Hepatocyte (in vitro differentiated cells): ENCODE data around the gene RTF1. TPM values are rescaled to one million over a fixed set of nuclear protein-coding genes. Genes with fewer than 3 reads are reported as not detected.

Experiments
- DNase-seq: peaks from one replicate; pipeline ENCODE4 v3.0.0-alpha.2; 2016; ENCODE audit warnings: low spot score
- H2AFZ ChIP-seq: fragments of 200-600 bp; sonication (generic); 2 replicates; pipeline ENCODE4 v1.6.0; 2016; ENCODE audit warnings: antibody characterized with exemption, mild to moderate bottlenecking
- H3K27ac ChIP-seq: fragments of 200-600 bp; sonication (generic); 2 replicates; pipeline ENCODE4 v1.5.1; 2016; ENCODE audit warnings: mild to moderate bottlenecking
- H3K27me3 ChIP-seq: fragments of 200-600 bp; sonication (generic); 2 replicates; pipeline ENCODE4 v1.6.1; 2016
- H3K36me3 ChIP-seq: fragments of 200-600 bp; sonication (generic); replicated peaks from 2 replicates; pipeline ENCODE4 v1.5.1; 2016; ENCODE audit warnings: low read depth; ENCODE audit not compliant: insufficient read depth
- H3K4me1 ChIP-seq: fragments of 200-600 bp; sonication (generic); 2 replicates; pipeline ENCODE4 v1.5.1; 2016; ENCODE audit warnings: mild to moderate bottlenecking, moderate library complexity; ENCODE audit not compliant: insufficient read depth
- H3K4me2 ChIP-seq: fragments of 200-600 bp; sonication (generic); 2 replicates; pipeline ENCODE4 v1.6.0; 2016
- H3K4me3 ChIP-seq: fragments of 200-600 bp; sonication (generic); 2 replicates; pipeline ENCODE4 v1.5.1; 2016; ENCODE audit warnings: mild to moderate bottlenecking
- H3K79me2 ChIP-seq: fragments of 200-600 bp; sonication (generic); 2 replicates; pipeline ENCODE4 v1.6.0; 2017; ENCODE audit warnings: mild to moderate bottlenecking
- H3K9me2 ChIP-seq: fragments of 200-600 bp; sonication (generic); replicated peaks from 2 replicates; pipeline ENCODE4 v1.6.0; 2017; ENCODE audit warnings: mild to moderate bottlenecking; ENCODE audit not compliant: insufficient read depth
- H3K9me3 ChIP-seq: fragments of 200-600 bp; sonication (generic); 2 replicates; pipeline ENCODE4 v1.5.1; 2016; ENCODE audit warnings: low read depth, mild to moderate bottlenecking
- H4K20me1 ChIP-seq: fragments of 200-600 bp; sonication (generic); 2 replicates; pipeline ENCODE4 v1.6.0; 2016; ENCODE audit warnings: mild to moderate bottlenecking; ENCODE audit not compliant: insufficient read depth, poor library complexity, severe bottlenecking
- CTCF ChIP-seq: fragments of 200-600 bp; sonication (generic); IDR thresholded peaks from 2 replicates; pipeline ENCODE4 v1.5.1; 2016; ENCODE audit warnings: antibody characterized with exemption, mild to moderate bottlenecking; ENCODE audit not compliant: poor library complexity
- EZH2 ChIP-seq: fragments of 200-600 bp; sonication (generic); IDR thresholded peaks from 2 replicates; pipeline ENCODE4 v1.6.1; 2016; ENCODE audit warnings: antibody characterized with exemption, mild to moderate bottlenecking, borderline replicate concordance
- EZH2phosphoT487 ChIP-seq: fragments of 200-600 bp; sonication (generic); IDR thresholded peaks from one replicate; pipeline ENCODE4 v1.6.1; 2018; ENCODE audit warnings: antibody characterized with exemption, mild to moderate bottlenecking, low read depth, moderate library complexity; ENCODE audit not compliant: unreplicated experiment, severe bottlenecking
- WGBS: methylation state at CpG from one replicate; pipeline ENCODE4 v1.1.6; 2016; ENCODE audit warnings: low lambda C conversion rate; ENCODE audit errors: missing lambda C conversion rate; 5-methylcytosine and 5-hydroxymethylcytosine counted together
- polyA plus RNA-seq: library from polyadenylated mRNA; unstranded; fragments of >200 nt; fragmentation: Nextera tagmentation; extraction: Ambion mirVana; gene quantifications from 2 replicates; pipeline ENCODE4 v1.2.1, GENCODE V29; 2016
- total RNA-seq: library from RNA; depleted of rRNA; stranded (reverse); fragments of >200 nt; gene quantifications from 2 replicates; pipeline ENCODE4 v1.2.3, GENCODE V29; 2014

Gene RTF1
- total and polyA plus RNA-seq, 2 experiments from 2014 or later = 34.1 to 73.4 TPM

DNA sequence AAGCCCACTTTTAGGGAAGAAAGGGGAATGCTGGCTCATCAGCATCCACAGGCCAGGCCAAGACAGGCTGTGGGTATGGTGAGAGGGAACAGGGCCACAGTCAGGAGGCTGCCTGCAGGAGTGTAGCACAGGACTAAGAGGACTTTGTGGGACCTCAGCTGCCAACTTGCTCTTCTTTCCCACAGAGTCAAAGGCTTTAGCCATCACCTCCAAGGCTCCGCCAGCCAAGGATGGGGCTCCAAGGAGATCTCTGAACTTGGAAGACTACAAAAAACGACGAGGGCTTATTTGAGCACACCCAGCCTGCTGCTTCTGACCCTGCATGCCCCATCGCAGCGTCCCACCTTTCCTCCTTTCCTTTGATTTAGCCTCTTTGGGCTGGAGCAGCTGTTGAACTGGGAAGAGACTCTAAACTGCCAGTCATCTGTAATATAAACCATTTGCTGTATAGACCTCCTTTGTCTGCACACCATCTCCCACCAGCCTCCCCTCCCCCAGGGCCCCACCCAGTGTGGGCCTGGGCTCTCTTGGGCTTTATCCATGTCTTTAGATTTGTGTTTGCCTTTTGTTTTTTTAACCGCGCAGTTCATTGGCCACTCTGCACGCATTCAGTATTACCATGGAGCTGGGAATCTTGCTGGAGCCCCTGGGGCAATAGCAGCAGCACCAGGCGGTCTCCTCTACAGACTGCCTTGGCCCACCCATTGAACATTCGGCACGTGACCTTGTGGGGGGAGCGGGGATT is 63.7 kb downstream of the RTF1 start:
- Histone ChIP-seq H3K4me3 (no peak overlapping the region), H3K79me2 (no peaks in the 10 kb centered on the region), H3K27me3 (no peaks in the 10 kb centered on the region), H3K9me3 (no peaks in the 10 kb centered on the region), H3K9me2 (no peaks in the 10 kb centered on the region), H3K36me3 (peaks cover 5% of the 10 kb centered on the region), H2AFZ (no peak overlapping the region), H3K4me2 (no peak overlapping the region), H3K4me1 (peaks cover 30% of the 10 kb centered on the region), H3K27ac (no peak overlapping the region), H4K20me1 (no peaks in the 10 kb centered on the region)
- TF ChIP-seq EZH2 (no peak), EZH2phosphoT487 (no peak)
- DNase-seq = no peak
- 95% methylated on average over 12 of the region's 12 CpGs for WGBS

DNA sequence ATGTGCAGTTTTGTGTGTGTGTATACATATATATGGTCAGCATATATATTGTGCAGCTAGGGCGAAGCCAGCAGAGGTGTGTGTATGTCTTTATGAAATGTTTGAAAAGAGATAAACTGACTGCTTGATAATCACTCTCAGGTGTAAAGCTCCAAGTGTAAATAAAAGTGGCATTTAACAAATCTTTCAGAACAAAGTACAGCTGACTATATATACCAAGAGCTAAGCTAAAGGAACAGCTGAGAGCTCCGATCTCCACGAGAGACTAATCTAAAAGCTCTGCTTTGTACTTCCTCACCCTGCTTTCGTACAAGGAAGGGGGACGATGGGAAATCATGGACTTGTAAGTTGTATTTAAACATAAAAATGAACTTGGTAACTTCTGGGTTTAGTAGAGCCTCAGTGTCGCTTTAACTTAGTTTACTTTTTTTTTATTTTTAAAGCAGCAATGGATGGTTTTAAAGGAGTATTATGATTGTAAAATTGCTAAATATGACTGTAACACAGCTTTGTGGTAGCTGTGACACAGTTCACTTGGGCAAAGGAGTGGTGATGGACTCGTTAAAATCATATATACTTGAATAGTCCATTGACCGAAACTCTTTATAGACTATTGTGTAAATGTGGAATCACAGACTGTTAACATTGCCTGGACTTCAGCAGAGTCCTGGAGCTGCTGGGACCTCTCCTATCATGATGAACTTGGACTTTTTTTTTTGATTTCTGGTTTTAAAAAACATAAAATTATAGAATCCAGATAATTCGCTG is 65.4 kb downstream of the RTF1 start:
- no peaks in the 10 kb centered on the region for H3K27me3 ChIP-seq

GRCh38 chr15:41483115-41483514 is 66.2 kb downstream of the RTF1 start:
- Histone ChIP-seq H3K4me2 (peak overlapping the region; percentile 59), H3K9me3 (no peaks in the 10 kb centered on the region), H2AFZ (no peak overlapping the region), H3K27me3 (no peaks in the 10 kb centered on the region), H3K36me3 (peaks cover 5% of the 10 kb centered on the region), H4K20me1 (no peaks in the 10 kb centered on the region), H3K4me3 (no peak overlapping the region), H3K27ac (peak overlapping the region; percentile 83), H3K4me1 (peaks cover 30% of the 10 kb centered on the region), H3K79me2 (no peaks in the 10 kb centered on the region), H3K9me2 (no peaks in the 10 kb centered on the region)
- no peak for DNase-seq
- TF ChIP-seq EZH2phosphoT487 (no peak), EZH2 (no peak), CTCF (no peak)

More for the DNA sequence above, 65.4 kb downstream of the RTF1 start:
- no peaks in the 10 kb centered on the region for H3K9me3 ChIP-seq
- no peaks in the 10 kb centered on the region for H3K9me2 ChIP-seq
- H3K4me2 ChIP-seq = peak overlapping the region; percentile 59
- peaks cover 5% of the 10 kb centered on the region for H3K36me3 ChIP-seq
- DNase-seq = no peak
- no peak overlapping the region for H3K4me3 ChIP-seq
- no peaks in the 10 kb centered on the region for H4K20me1 ChIP-seq
- peak overlapping the region; percentile 83 for H3K27ac ChIP-seq
- 79% methylated on average over 9 of the region's 9 CpGs for WGBS
- peaks cover 30% of the 10 kb centered on the region for H3K4me1 ChIP-seq
- no peak for TF ChIP-seq EZH2
- no peak for TF ChIP-seq EZH2phosphoT487
- TF ChIP-seq CTCF = no peak
- H2AFZ ChIP-seq = no peak overlapping the region
- no peaks in the 10 kb centered on the region for H3K79me2 ChIP-seq

GRCh38 chr15:41483519-41483918 is 66.6 kb downstream of the RTF1 start:
- Histone ChIP-seq H3K27ac (peak overlapping the region; percentile 83), H4K20me1 (no peaks in the 10 kb centered on the region), H3K9me3 (no peaks in the 10 kb centered on the region), H3K4me3 (no peak overlapping the region), H3K79me2 (no peaks in the 10 kb centered on the region), H3K27me3 (no peaks in the 10 kb centered on the region), H3K9me2 (no peaks in the 10 kb centered on the region), H3K36me3 (peaks cover 2% of the 10 kb centered on the region), H2AFZ (no peak overlapping the region), H3K4me2 (peak overlapping the region; percentile 59), H3K4me1 (peaks cover 30% of the 10 kb centered on the region)
- DNase-seq = no peak
- WGBS = 100% methylated on average over 2 of the region's 2 CpGs
- TF ChIP-seq EZH2 (no peak), EZH2phosphoT487 (no peak)
